K562 (cell line): ENCODE measurements around the gene TRPM4. TPM values are rescaled to one million over a fixed set of nuclear protein-coding genes. Genes with fewer than 3 reads are reported as not detected.

ENCODE experiments used
- BHLHE40 ChIP-seq: IDR thresholded peaks from 2 replicates; pipeline ENCODE4 v1.6.1; 2011; ENCODE audit warnings: low read length, improper control_type of control experiment
- CBX5 ChIP-seq: IDR thresholded peaks from 2 replicates; pipeline ENCODE4 v1.6.1; 2014; ENCODE audit warnings: low read depth, borderline replicate concordance
- GTF2A2 ChIP-seq: IDR thresholded peaks from 2 replicates; pipeline ENCODE4 v1.6.1; 2016; ENCODE audit warnings: mild to moderate bottlenecking, missing genetic modification characterization, missing compliant biosample characterization
- JUND ChIP-seq, 2 experiments: IDR thresholded peaks; 2 replicates in 1 of 2; 3 replicates in 1 of 2; pipeline ENCODE4 v1.6.1; 2011; ENCODE audit warnings: borderline replicate concordance in 2 of 2, low read depth in 2 of 2, low read length in 2 of 2, improper control_type of control experiment in 1 of 2, missing biosample characterization in 1 of 2, missing genetic modification characterization in 1 of 2, missing genetic modification reagents in 1 of 2
- KLF10 ChIP-seq: fragments of 250-450 bp; sonication (Bioruptor Pico); IDR thresholded peaks from 2 replicates; pipeline ENCODE4 v1.6.1; 2021; ENCODE audit warnings: matching md5 sums
- PCBP1 ChIP-seq: fragments of 200-400 bp; formaldehyde crosslinking; IDR thresholded peaks from 2 replicates; pipeline ENCODE4 v1.6.1; 2018; ENCODE audit warnings: mild to moderate bottlenecking, low read depth, low read length; ENCODE audit not compliant: poor library complexity, severe bottlenecking
- TGIF2 ChIP-seq: sonication (generic); formaldehyde crosslinking; IDR thresholded peaks from 2 replicates; pipeline ENCODE4 v1.8.1; 2022; ENCODE audit warnings: mild to moderate bottlenecking, missing genetic modification reagents, moderate library complexity
- ZBTB26 ChIP-seq: fragments of 450-650 bp; formaldehyde crosslinking; IDR thresholded peaks from 2 replicates; pipeline ENCODE4 v1.4.0; 2022; ENCODE audit warnings: missing genetic modification characterization
- ZEB2 ChIP-seq: fragments of 450-650 bp; IDR thresholded peaks from 2 replicates; pipeline ENCODE4 v1.6.1; 2016
- ZNF717 ChIP-seq: fragments of 250-450 bp; sonication (Bioruptor Pico); IDR thresholded peaks from 2 replicates; pipeline ENCODE4 v1.5.0; 2021
- polyA plus RNA-seq, 8 experiments: library from polyadenylated mRNA; depleted of rRNA in 4 of 8; stranded (reverse) in 5 of 8; unstranded in 3 of 8; fragments of >200 nt; fragmentation: Nextera tagmentation in 2 of 8; fragmentation: Illumina TruSeq in 1 of 8; extraction: Ambion mirVana in 2 of 8; extraction: Trizol in 1 of 8; gene quantifications; 2 replicates each; pipeline versions ENCODE4 v1.2.1 to v1.2.3, GENCODE V29; 2011 to 2014; ENCODE audit warnings: inconsistent platforms in 1 of 8, missing spikeins in 1 of 8
- total RNA-seq, 7 experiments: library from RNA; depleted of rRNA in 6 of 7; stranded (reverse); fragments of >200 nt in 6 of 7; fragmentation: Illumina TruSeq in 2 of 7; extraction: Trizol in 2 of 7; gene quantifications; 2 replicates each; pipeline versions ENCODE4 v1.2.1 to v1.2.3, GENCODE V29; 2011 to 2021; ENCODE audit warnings: low replicate concordance in 1 of 7
- TF ChIP-seq, protein P1 (sequence below): fragments of 450-650 bp; formaldehyde crosslinking; IDR thresholded peaks from 2 replicates; pipeline ENCODE4 v1.4.0; 2020; ENCODE audit warnings: mild to moderate bottlenecking, mixed read lengths
- TF ChIP-seq, protein P2 (sequence below): fragments of 250-450 bp; sonication (Bioruptor Pico); IDR thresholded peaks from 2 replicates; pipeline ENCODE4 v1.5.0; 2021; ENCODE audit warnings: mild to moderate bottlenecking, moderate library complexity
- TF ChIP-seq, protein P3 (sequence below): sonication (generic); formaldehyde crosslinking; IDR thresholded peaks from 2 replicates; pipeline ENCODE4 v1.8.0; 2022; ENCODE audit warnings: mild to moderate bottlenecking, missing genetic modification reagents
- TF ChIP-seq, protein P4 (sequence below): sonication (generic); formaldehyde crosslinking; IDR thresholded peaks from 2 replicates; pipeline ENCODE4 v1.8.1; 2023; ENCODE audit warnings: mild to moderate bottlenecking, missing genetic modification reagents, moderate library complexity

Gene TRPM4
- total and polyA plus RNA-seq, 9 of the 15 experiments (the other 6 are each of a cell fraction or from before 2014, with no cell fraction given), result 6.5 to 45.4 (median 15.2) TPM

- peak; percentile 87 for TF ChIP-seq JUND (IDR thresholded peaks at IDR 0.05; ENCODE audit: borderline replicate concordance, low read depth, low read length)
- peak; percentile 91; the same call in 2 of the 3 replicates for TF ChIP-seq JUND (tag; IDR thresholded peaks at IDR 0.05; ENCODE audit: borderline replicate concordance, low read depth, low read length)
- TF ChIP-seq PCBP1, result peak; percentile 91
- peak; percentile 93 for TF ChIP-seq BHLHE40
- TF ChIP-seq, protein P1, sequence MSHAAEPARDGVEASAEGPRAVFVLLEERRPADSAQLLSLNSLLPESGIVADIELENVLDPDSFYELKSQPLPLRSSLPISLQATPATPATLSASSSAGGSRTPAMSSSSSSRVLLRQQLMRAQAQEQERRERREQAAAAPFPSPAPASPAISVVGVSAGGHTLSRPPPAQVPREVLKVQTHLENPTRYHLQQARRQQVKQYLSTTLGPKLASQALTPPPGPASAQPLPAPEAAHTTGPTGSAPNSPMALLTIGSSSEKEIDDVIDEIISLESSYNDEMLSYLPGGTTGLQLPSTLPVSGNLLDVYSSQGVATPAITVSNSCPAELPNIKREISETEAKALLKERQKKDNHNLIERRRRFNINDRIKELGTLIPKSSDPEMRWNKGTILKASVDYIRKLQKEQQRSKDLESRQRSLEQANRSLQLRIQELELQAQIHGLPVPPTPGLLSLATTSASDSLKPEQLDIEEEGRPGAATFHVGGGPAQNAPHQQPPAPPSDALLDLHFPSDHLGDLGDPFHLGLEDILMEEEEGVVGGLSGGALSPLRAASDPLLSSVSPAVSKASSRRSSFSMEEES (CRISPR knock-in tag), result no peak
- 0 out of 2 replicates have a peak, but pooled peaks have one; percentile 67 for TF ChIP-seq TGIF2 (CRISPR knock-in tag)
- no peak for TF ChIP-seq GTF2A2 (tag)
- TF ChIP-seq ZNF717 (CRISPR knock-in tag), result no peak
- no peak for TF ChIP-seq ZBTB26 (CRISPR knock-in tag)
- TF ChIP-seq, protein P2, sequence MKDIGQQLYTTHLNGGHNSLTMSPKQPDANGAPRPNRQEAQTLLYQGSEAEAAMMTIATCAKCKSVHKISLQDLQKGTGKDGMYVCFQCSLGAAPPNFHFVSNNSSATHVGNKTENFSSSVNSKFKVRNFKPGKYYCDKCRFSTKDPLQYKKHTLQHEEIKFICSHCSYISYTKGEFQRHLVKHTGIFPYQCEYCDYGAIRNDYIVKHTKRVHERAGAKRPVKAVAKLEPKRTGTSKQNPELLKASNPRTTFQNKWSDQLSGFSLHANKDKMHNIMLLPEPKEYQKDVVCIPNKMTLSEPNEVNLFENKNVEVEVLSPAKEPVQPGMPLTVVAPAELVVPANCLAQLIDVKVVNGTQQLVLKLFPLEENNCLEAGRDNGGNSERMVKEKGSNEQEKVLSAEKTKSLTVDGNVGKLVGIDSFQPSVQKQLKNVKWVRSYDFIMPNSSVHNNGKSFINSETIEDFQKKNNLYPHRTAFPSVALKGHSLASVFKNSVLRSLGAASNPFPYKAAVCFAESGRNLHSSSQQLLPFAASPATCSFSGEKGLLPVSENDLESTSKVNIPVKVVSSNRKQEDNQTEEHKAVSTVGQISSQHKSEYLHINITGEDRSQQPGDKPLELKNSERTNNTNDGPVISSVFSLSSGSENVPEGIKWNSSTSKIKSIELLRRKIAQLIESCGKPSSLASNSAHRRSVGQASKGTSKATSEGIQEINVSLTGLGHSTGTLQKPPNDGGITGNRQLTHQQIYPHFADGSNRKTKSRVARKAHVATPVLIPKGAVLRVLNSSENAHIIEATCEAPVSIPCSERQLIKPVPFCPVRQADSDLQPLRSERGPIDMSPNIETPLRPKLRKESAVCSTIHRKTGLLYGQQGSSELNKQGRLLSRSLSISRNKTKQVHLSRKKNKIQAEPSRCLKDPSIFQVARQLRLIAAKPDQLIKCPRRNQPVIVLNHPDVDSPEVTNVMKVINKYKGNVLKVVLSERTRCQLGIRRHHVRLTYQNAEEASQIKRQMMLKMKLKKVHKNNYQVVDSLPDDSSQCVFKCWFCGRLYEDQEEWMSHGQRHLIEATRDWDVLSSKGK (CRISPR knock-in tag), result no peak
- TF ChIP-seq, protein P3, sequence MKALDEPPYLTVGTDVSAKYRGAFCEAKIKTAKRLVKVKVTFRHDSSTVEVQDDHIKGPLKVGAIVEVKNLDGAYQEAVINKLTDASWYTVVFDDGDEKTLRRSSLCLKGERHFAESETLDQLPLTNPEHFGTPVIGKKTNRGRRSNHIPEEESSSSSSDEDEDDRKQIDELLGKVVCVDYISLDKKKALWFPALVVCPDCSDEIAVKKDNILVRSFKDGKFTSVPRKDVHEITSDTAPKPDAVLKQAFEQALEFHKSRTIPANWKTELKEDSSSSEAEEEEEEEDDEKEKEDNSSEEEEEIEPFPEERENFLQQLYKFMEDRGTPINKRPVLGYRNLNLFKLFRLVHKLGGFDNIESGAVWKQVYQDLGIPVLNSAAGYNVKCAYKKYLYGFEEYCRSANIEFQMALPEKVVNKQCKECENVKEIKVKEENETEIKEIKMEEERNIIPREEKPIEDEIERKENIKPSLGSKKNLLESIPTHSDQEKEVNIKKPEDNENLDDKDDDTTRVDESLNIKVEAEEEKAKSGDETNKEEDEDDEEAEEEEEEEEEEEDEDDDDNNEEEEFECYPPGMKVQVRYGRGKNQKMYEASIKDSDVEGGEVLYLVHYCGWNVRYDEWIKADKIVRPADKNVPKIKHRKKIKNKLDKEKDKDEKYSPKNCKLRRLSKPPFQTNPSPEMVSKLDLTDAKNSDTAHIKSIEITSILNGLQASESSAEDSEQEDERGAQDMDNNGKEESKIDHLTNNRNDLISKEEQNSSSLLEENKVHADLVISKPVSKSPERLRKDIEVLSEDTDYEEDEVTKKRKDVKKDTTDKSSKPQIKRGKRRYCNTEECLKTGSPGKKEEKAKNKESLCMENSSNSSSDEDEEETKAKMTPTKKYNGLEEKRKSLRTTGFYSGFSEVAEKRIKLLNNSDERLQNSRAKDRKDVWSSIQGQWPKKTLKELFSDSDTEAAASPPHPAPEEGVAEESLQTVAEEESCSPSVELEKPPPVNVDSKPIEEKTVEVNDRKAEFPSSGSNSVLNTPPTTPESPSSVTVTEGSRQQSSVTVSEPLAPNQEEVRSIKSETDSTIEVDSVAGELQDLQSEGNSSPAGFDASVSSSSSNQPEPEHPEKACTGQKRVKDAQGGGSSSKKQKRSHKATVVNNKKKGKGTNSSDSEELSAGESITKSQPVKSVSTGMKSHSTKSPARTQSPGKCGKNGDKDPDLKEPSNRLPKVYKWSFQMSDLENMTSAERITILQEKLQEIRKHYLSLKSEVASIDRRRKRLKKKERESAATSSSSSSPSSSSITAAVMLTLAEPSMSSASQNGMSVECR (CRISPR knock-in tag), result peak; percentile 79; the same call in 1 of the 2 replicates
- no peak for TF ChIP-seq ZEB2
- TF ChIP-seq CBX5, result no peak
- TF ChIP-seq, protein P4, sequence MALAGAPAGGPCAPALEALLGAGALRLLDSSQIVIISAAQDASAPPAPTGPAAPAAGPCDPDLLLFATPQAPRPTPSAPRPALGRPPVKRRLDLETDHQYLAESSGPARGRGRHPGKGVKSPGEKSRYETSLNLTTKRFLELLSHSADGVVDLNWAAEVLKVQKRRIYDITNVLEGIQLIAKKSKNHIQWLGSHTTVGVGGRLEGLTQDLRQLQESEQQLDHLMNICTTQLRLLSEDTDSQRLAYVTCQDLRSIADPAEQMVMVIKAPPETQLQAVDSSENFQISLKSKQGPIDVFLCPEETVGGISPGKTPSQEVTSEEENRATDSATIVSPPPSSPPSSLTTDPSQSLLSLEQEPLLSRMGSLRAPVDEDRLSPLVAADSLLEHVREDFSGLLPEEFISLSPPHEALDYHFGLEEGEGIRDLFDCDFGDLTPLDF (CRISPR knock-in tag), result peak; percentile 89; the same call in 1 of the 2 replicates
- TF ChIP-seq KLF10 (CRISPR knock-in tag), result no peak
These were observed 38.8 kb upstream of the TRPM4 start, which contains the start of gene C19orf73 (continued) for GRCh38 chr19:49118565-49119410.
